Right cardiac atrium (tissue), 5 donors: ENCODE data around the gene TMEM214. TPM values are rescaled to one million over a fixed set of nuclear protein-coding genes. Genes with fewer than 3 reads are reported as not detected.

ENCODE experiments used
- ATAC-seq, 2 donors: fragments of 200-7000 bp; cut with Tn5 transposase; one replicate each; pipeline versions ENCODE4 v1.8.0 to v1.9.1; 2020; ENCODE audit warnings: moderate library complexity in 2 of 2, mild to moderate bottlenecking in 1 of 2
- DNase-seq, 3 donors: peaks; one replicate each; pipeline ENCODE4 v3.0.0-alpha.2; 2020
- H3K27ac ChIP-seq: one replicate; pipeline ENCODE4 v1.5.1; 2013; ENCODE audit warnings: mild to moderate bottlenecking, low read length, control low read depth, moderate library complexity
- H3K27me3 ChIP-seq: one replicate; pipeline ENCODE4 v1.6.1; 2013; ENCODE audit not compliant: control insufficient read depth, insufficient read depth
- H3K4me1 ChIP-seq: one replicate; pipeline ENCODE4 v1.6.1; 2013; ENCODE audit warnings: low read length; ENCODE audit not compliant: control insufficient read depth, insufficient read depth
- H3K4me3 ChIP-seq: one replicate; pipeline ENCODE4 v1.5.1; 2013; ENCODE audit warnings: low read length, control low read depth
- H3K9me3 ChIP-seq: one replicate; pipeline ENCODE4 v1.6.1; 2013; ENCODE audit warnings: low read length; ENCODE audit not compliant: control insufficient read depth
- WGBS: extraction: QIAGEN DNeasy Blood & Tissue Kit; methylation state at CpG from one replicate; pipeline ENCODE4 v1.1.7; 2013; 5-methylcytosine and 5-hydroxymethylcytosine counted together
- intact Hi-C, 4 donors: fragments of 100-400 bp; cut with DNase I; formaldehyde crosslinking; loops; one replicate each; pipeline versions ENCODE4 v1.11.0 to v1.14.0; 2022 to 2023
- polyA plus RNA-seq: library from polyadenylated mRNA; stranded (reverse); fragments of 200-250 nt; gene quantifications from one replicate; pipeline ENCODE4 v1.2.3, GENCODE V29; 2013
- total RNA-seq, 4 donors: library from RNA; stranded (reverse); fragmentation: NEBNext Ultra II Directional; extraction: Animal tissue kit (Norgen Biotek cat#: 25700); gene quantifications; one replicate each; pipeline ENCODE4 v1.2.1, GENCODE V29; 2021
- donor health status: healthy with polysubstance abuse.
- donor health status: DM: no; HTN: yes; CAD: no.
- donor health status: DM: no; HTN: no; CAD: no.
- donor health status: DM: no; HTN: yes; CAD: no; lungs with severe emphysema.
- donor health status: DM: yes; HTN: yes; CAD: no.

The TMEM214 gene
- total and polyA plus RNA-seq, 5 donors: 29.4 to 56.7 (median 46.0) TPM

GRCh38 chr2:27086090-27086723, 53.4 kb downstream of the TMEM214 start:
- DNase-seq: peak; percentile 95 to 99 (median 98)
- WGBS: under 1% methylated on average over 81 of the region's 81 CpGs
- Histone ChIP-seq H3K9me3 (no peaks in the 10 kb centered on the region), H3K4me3 (peak overlapping the region; percentile 74), H3K27me3 (no peaks in the 10 kb centered on the region), H3K4me1 (no peaks in the 10 kb centered on the region), H3K27ac (peak overlapping the region; percentile 67)
- ATAC-seq: peak; percentile 88 to 91
- intact Hi-C loops: loop anchor here (5.0 to 10.0 kb wide), 5 partner anchors 34 to 124 kb away; partner anchors contain the start of genes TMEM214 (in 3 of the 4) and AGBL5 (in 1 of the 4)

- Histone ChIP-seq H3K4me3 (peak within 1 kb of the TSS; percentile 74), H3K4me1 (no peaks in the 10 kb centered on the region), H3K27me3 (no peaks in the 10 kb centered on the region), H3K27ac (peak within 1 kb of the TSS; percentile 67), H3K9me3 (no peaks in the 10 kb centered on the region)
- ATAC-seq (peak; percentile 24 to 38), DNase-seq (peak; percentile 69 to 86 (median 85))
- intact Hi-C loops: loop anchor here (5.0 to 10.0 kb wide), 5 partner anchors 35 to 125 kb away; partner anchors contain the start of genes TMEM214 (in 3 of the 4) and AGBL5 (in 1 of the 4)
- WGBS: 11% methylated on average over 54 of the region's 54 CpGs
Observed at GRCh38 chr2:27086724-27087593, 54.2 kb downstream of the TMEM214 start, which contains the start of gene KHK. TSS of gene KHK (plus strand) at chr2:27086772. CDS start at chr2:27087260, 488 bp downstream.

GRCh38 chr2:27087823-27088410, 55.2 kb downstream of the TMEM214 start:
- Histone ChIP-seq H3K27me3 (no peaks in the 10 kb centered on the region), H3K4me3 (no peak overlapping the region), H3K9me3 (no peaks in the 10 kb centered on the region), H3K4me1 (no peaks in the 10 kb centered on the region), H3K27ac (no peak overlapping the region)
- intact Hi-C loops: loop anchor here (5.0 to 10.0 kb wide), 5 partner anchors 36 to 126 kb away; partner anchors contain the start of genes TMEM214 (in 3 of the 4) and AGBL5 (in 1 of the 4)
- 84% methylated on average over 5 of the region's 5 CpGs for WGBS
- ATAC-seq: no peak
- peak in 1 of 3 donors; percentile 9 for DNase-seq

GRCh38 chr2:27088634-27089033, 55.9 kb downstream of the TMEM214 start:
- no peak overlapping the region for H3K4me3 ChIP-seq
- DNase-seq (no peak), ATAC-seq (no peak)
- WGBS: 88% methylated on average over 6 of the region's 6 CpGs
- H3K4me1 ChIP-seq: no peaks in the 10 kb centered on the region
- H3K27ac ChIP-seq: no peak overlapping the region
- no peaks in the 10 kb centered on the region for H3K27me3 ChIP-seq
- intact Hi-C loops: loop anchor here (5.0 to 10.0 kb wide), 5 partner anchors 36 to 126 kb away; partner anchors contain the start of genes TMEM214 (in 3 of the 4) and AGBL5 (in 1 of the 4)
- no peaks in the 10 kb centered on the region for H3K9me3 ChIP-seq

GRCh38 chr2:27089111-27089954, 56.6 kb downstream of the TMEM214 start:
- WGBS: 89% methylated on average over 14 of the region's 14 CpGs
- DNase-seq: peak in 1 of 3 donors; percentile 36
- H3K27me3 ChIP-seq: no peaks in the 10 kb centered on the region
- no peaks in the 10 kb centered on the region for H3K9me3 ChIP-seq
- ATAC-seq: no peak
- intact Hi-C loops: loop anchor here (5.0 to 10.0 kb wide), 5 partner anchors 37 to 127 kb away; partner anchors contain the start of genes TMEM214 (in 3 of the 4) and AGBL5 (in 1 of the 4)
- H3K4me3 ChIP-seq: no peak overlapping the region
- no peak overlapping the region for H3K27ac ChIP-seq
- no peaks in the 10 kb centered on the region for H3K4me1 ChIP-seq

Other genes with a start within 250 kb of the TMEM214 start
- under 1 TPM in 2 of 4 donors, not detected in 2; 0.71 to 0.91 TPM for gene CENPA, start 246.9 kb upstream of the TMEM214 start, total RNA-seq
- gene CENPA, start 246.9 kb upstream of the TMEM214 start, polyA plus RNA-seq: 0.18 TPM
- not detected for gene DPYSL5, start 184.8 kb upstream of the TMEM214 start, total RNA-seq
- 0.05 TPM for gene DPYSL5, start 184.8 kb upstream of the TMEM214 start, polyA plus RNA-seq
- gene MAPRE3, start 62.3 kb upstream of the TMEM214 start, total RNA-seq: 10 to 100 TPM; 43.6 to 58.8 (median 49.9) TPM
- 85.1 TPM for gene MAPRE3, start 62.3 kb upstream of the TMEM214 start, polyA plus RNA-seq
- 10 to 100 TPM; 10.8 to 12.4 (median 11.4) TPM for gene AGBL5, start 18.7 kb downstream of the TMEM214 start, total RNA-seq
- 5.9 TPM for gene AGBL5, start 18.7 kb downstream of the TMEM214 start, polyA plus RNA-seq
- 100 to 1,000 TPM; 372 to 487 (median 454) TPM for gene OST4, start 38.7 kb downstream of the TMEM214 start, total RNA-seq
- 872 TPM for gene OST4, start 38.7 kb downstream of the TMEM214 start, polyA plus RNA-seq
- 10 to 100 TPM; 24.3 to 44.2 (median 38.9) TPM for gene EMILIN1, start 45.6 kb downstream of the TMEM214 start, total RNA-seq
- gene EMILIN1, start 45.6 kb downstream of the TMEM214 start, polyA plus RNA-seq: 30.0 TPM
- 1 to 10 TPM; 1.9 to 5.5 (median 3.2) TPM for gene KHK, start 53.8 kb downstream of the TMEM214 start, total RNA-seq
- 1.7 TPM for gene KHK, start 53.8 kb downstream of the TMEM214 start, polyA plus RNA-seq
- 1 to 10 TPM; 4.0 to 9.6 (median 5.6) TPM for gene CGREF1, start 86.2 kb downstream of the TMEM214 start, total RNA-seq
- 4.7 TPM for gene CGREF1, start 86.2 kb downstream of the TMEM214 start, polyA plus RNA-seq
- gene ABHD1, start 90.8 kb downstream of the TMEM214 start, total RNA-seq: 1 to 10 TPM; 1.6 to 4.7 (median 2.6) TPM
- gene ABHD1, start 90.8 kb downstream of the TMEM214 start, polyA plus RNA-seq: 5.1 TPM
- 10 to 100 TPM; 46.3 to 52.7 (median 47.9) TPM for gene PREB, start 101.7 kb downstream of the TMEM214 start, total RNA-seq
- 48.5 TPM for gene PREB, start 101.7 kb downstream of the TMEM214 start, polyA plus RNA-seq
- gene PRR30, start 106.4 kb downstream of the TMEM214 start, total RNA-seq: not detected
- not detected for gene PRR30, start 106.4 kb downstream of the TMEM214 start, polyA plus RNA-seq
- gene TCF23, start 116.0 kb downstream of the TMEM214 start, total RNA-seq: under 1 TPM; 0.06 to 0.15 (median 0.11) TPM
- 0.05 TPM for gene TCF23, start 116.0 kb downstream of the TMEM214 start, polyA plus RNA-seq
- 100 to 1,000 TPM; 124 to 177 (median 144) TPM for gene ATRAID, start 179.1 kb downstream of the TMEM214 start, total RNA-seq
- gene ATRAID, start 179.1 kb downstream of the TMEM214 start, polyA plus RNA-seq: 256 TPM
- 10 to 100 TPM in 3 of 4 donors, 1 to 10 TPM in 1; 8.1 to 14.1 (median 12.8) TPM for gene SLC5A6, start 179.3 kb downstream of the TMEM214 start, total RNA-seq
- gene SLC5A6, start 179.3 kb downstream of the TMEM214 start, polyA plus RNA-seq: 7.8 TPM
- 10 to 100 TPM in 2 of 4 donors, 1 to 10 TPM in 2; 9.0 to 12.0 (median 10.0) TPM for gene CAD, start 184.4 kb downstream of the TMEM214 start, total RNA-seq
- 6.0 TPM for gene CAD, start 184.4 kb downstream of the TMEM214 start, polyA plus RNA-seq
- gene SLC30A3, start 230.1 kb downstream of the TMEM214 start, total RNA-seq: 10 to 100 TPM in 1 of 4 donors, 1 to 10 TPM in 3; 9.4 to 17.3 (median 9.6) TPM
- gene SLC30A3, start 230.1 kb downstream of the TMEM214 start, polyA plus RNA-seq: 7.3 TPM
- gene DNAJC5G, start 242.5 kb downstream of the TMEM214 start, total RNA-seq: 1 to 10 TPM; 1.3 to 3.0 (median 1.8) TPM
- 2.2 TPM for gene DNAJC5G, start 242.5 kb downstream of the TMEM214 start, polyA plus RNA-seq
- gene TRIM54, start 249.5 kb downstream of the TMEM214 start, total RNA-seq: 100 to 1,000 TPM; 101 to 188 (median 149) TPM
- 144 TPM for gene TRIM54, start 249.5 kb downstream of the TMEM214 start, polyA plus RNA-seq